SU-DHL-6 (cell line): ENCODE data around the gene PRKCZ.

Source experiments
- H2AFZ ChIP-seq: fragments of 200-600 bp; sonication (generic); 2 replicates; pipeline ENCODE4 v1.6.1; 2014; ENCODE audit warnings: low read depth, mild to moderate bottlenecking, moderate library complexity, mixed read lengths, antibody characterized with exemption, low read length; ENCODE audit not compliant: severe bottlenecking
- H3F3A ChIP-seq: fragments of 200-600 bp; shearing (Covaris generic); 2 replicates; pipeline ENCODE4 v1.6.0; 2016; ENCODE audit warnings: antibody characterized with exemption, mild to moderate bottlenecking; ENCODE audit not compliant: insufficient read depth
- H3K27ac ChIP-seq: fragments of 200-600 bp; sonication (generic); 2 replicates; pipeline ENCODE4 v1.5.1; 2016; ENCODE audit warnings: low read depth, mild to moderate bottlenecking, low read length, moderate library complexity, mixed read lengths
- H3K27me3 ChIP-seq: fragments of 200-600 bp; sonication (generic), shearing (Covaris generic); 2 replicates; pipeline ENCODE4 v1.6.0; 2014; ENCODE audit warnings: mild to moderate bottlenecking, low read length
- H3K36me3 ChIP-seq: fragments of 200-600 bp; sonication (generic); 2 replicates; pipeline ENCODE4 v1.6.1; 2014; ENCODE audit warnings: mild to moderate bottlenecking, low read length, mixed read lengths
- H3K4me2 ChIP-seq: fragments of 300-600, 200-600 bp; shearing (Covaris generic), sonication (generic); 2 replicates; pipeline ENCODE4 v1.6.0; 2014; ENCODE audit warnings: low read length, low read depth, mild to moderate bottlenecking; ENCODE audit not compliant: poor library complexity, severe bottlenecking
- H3K4me3 ChIP-seq: fragments of 200-600 bp; sonication (generic); 2 replicates; pipeline ENCODE4 v1.5.1; 2014; ENCODE audit warnings: antibody characterized with exemption, low read length, mild to moderate bottlenecking, mixed read lengths; ENCODE audit not compliant: insufficient read depth, poor library complexity, severe bottlenecking
- H3K79me2 ChIP-seq: fragments of 200-600 bp; sonication (generic); 2 replicates; pipeline ENCODE4 v1.6.1; 2014; ENCODE audit warnings: mild to moderate bottlenecking, low read length, moderate library complexity; ENCODE audit not compliant: insufficient read depth
- H3K9ac ChIP-seq: fragments of 200-600 bp; sonication (generic); 2 replicates; pipeline ENCODE4 v1.7.0; 2014; ENCODE audit warnings: mild to moderate bottlenecking, low read length
- H3K9me2 ChIP-seq: fragments of 200-600 bp; sonication (generic); replicated peaks from 2 replicates; pipeline ENCODE4 v1.6.1; 2014; ENCODE audit warnings: low read length; ENCODE audit not compliant: insufficient read depth
- H3K9me3 ChIP-seq: fragments of 200-600 bp; sonication (generic); 2 replicates; pipeline ENCODE4 v1.6.1; 2014; ENCODE audit warnings: low read length, mixed read lengths; ENCODE audit not compliant: insufficient read depth
- H4K20me1 ChIP-seq: fragments of 200-600 bp; sonication (generic); 2 replicates; pipeline ENCODE4 v1.6.1; 2014; ENCODE audit warnings: low read depth, mild to moderate bottlenecking, antibody characterized with exemption, low read length, moderate library complexity, mixed read lengths
- EZH2phosphoT487 ChIP-seq: fragments of 200-600 bp; sonication (generic), shearing (Covaris generic); conservative IDR thresholded peaks from 2 replicates; pipeline ENCODE4 v1.6.1; 2018; ENCODE audit warnings: mild to moderate bottlenecking, antibody characterized with exemption, low read length, moderate library complexity, mixed read lengths
- TF ChIP-seq, protein P1 (sequence below): fragments of 200-600 bp; sonication (generic); IDR thresholded peaks from one replicate; pipeline ENCODE4 v1.5.1; 2017; ENCODE audit warnings: antibody characterized with exemption, mild to moderate bottlenecking, low read length, moderate library complexity; ENCODE audit not compliant: insufficient read depth, poor library complexity, severe bottlenecking

PRKCZ gene

DNA sequence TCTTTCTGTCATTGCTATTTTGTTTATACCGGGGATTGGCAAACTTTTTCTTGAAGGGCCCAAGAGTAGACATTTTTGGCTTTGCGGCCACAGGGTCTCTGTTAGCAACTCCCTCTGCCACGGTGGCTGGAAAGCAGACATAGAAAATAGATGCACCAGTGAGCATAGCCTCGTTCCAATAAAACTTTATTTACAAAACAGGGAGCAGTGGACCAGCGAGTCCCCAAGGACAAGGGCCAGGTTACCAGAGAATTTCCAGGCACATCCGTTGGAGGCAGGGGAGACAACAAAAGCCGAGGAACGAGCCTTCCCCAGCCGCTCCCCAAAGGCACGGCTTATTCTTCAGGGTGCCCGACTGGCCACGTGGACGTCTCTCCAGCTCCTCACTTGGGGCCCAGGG lies 117.9 kb downstream of the PRKCZ start:
- H3K27me3 ChIP-seq, result no peaks in the 10 kb centered on the region
- no peaks in the 10 kb centered on the region for H4K20me1 ChIP-seq
- H3F3A ChIP-seq, result no peaks in the 10 kb centered on the region
- H3K4me2 ChIP-seq, result no peak overlapping the region
- H3K9me2 ChIP-seq, result no peaks in the 10 kb centered on the region
- H2AFZ ChIP-seq, result no peak overlapping the region
- no peaks in the 10 kb centered on the region for H3K9me3 ChIP-seq
- no peak overlapping the region for H3K4me3 ChIP-seq
- TF ChIP-seq EZH2phosphoT487, result no peak
- TF ChIP-seq, protein P1, sequence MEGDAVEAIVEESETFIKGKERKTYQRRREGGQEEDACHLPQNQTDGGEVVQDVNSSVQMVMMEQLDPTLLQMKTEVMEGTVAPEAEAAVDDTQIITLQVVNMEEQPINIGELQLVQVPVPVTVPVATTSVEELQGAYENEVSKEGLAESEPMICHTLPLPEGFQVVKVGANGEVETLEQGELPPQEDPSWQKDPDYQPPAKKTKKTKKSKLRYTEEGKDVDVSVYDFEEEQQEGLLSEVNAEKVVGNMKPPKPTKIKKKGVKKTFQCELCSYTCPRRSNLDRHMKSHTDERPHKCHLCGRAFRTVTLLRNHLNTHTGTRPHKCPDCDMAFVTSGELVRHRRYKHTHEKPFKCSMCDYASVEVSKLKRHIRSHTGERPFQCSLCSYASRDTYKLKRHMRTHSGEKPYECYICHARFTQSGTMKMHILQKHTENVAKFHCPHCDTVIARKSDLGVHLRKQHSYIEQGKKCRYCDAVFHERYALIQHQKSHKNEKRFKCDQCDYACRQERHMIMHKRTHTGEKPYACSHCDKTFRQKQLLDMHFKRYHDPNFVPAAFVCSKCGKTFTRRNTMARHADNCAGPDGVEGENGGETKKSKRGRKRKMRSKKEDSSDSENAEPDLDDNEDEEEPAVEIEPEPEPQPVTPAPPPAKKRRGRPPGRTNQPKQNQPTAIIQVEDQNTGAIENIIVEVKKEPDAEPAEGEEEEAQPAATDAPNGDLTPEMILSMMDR, result no peak
- no peak overlapping the region for H3K27ac ChIP-seq
- H3K36me3 ChIP-seq, result no peaks in the 10 kb centered on the region
- no peak overlapping the region for H3K9ac ChIP-seq
- H3K79me2 ChIP-seq, result no peaks in the 10 kb centered on the region

DNA sequence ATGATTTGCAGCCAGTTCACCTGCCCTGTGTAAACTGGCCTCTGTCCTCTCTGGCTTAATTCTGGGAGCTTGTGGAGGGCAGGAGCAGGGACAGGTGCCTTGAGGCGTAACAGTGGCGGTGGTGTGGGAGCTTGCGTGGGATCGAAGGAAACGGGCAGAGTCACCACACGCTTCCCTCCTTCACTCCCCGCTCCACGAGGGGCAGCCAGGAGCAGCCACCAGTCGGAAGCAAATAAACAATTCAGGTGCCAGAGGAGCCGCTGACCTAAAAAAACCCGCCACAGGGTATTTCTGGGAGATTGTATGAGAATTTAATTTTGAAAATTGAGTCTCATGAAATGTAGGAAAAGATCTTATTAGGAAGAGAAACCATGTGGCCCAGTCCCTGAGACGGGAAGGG lies 118.3 kb downstream of the PRKCZ start:
- H3K79me2 ChIP-seq, result no peaks in the 10 kb centered on the region
- no peaks in the 10 kb centered on the region for H3F3A ChIP-seq
- H3K9me3 ChIP-seq, result no peaks in the 10 kb centered on the region
- H4K20me1 ChIP-seq, result no peaks in the 10 kb centered on the region
- no peak overlapping the region for H3K4me2 ChIP-seq
- no peak overlapping the region for H2AFZ ChIP-seq
- H3K27me3 ChIP-seq, result no peaks in the 10 kb centered on the region
- H3K9ac ChIP-seq, result no peak overlapping the region
- TF ChIP-seq EZH2phosphoT487, result no peak
- TF ChIP-seq, protein P1, result no peak
- no peak overlapping the region for H3K4me3 ChIP-seq
- H3K9me2 ChIP-seq, result no peaks in the 10 kb centered on the region
- no peaks in the 10 kb centered on the region for H3K36me3 ChIP-seq
- no peak overlapping the region for H3K27ac ChIP-seq

DNA sequence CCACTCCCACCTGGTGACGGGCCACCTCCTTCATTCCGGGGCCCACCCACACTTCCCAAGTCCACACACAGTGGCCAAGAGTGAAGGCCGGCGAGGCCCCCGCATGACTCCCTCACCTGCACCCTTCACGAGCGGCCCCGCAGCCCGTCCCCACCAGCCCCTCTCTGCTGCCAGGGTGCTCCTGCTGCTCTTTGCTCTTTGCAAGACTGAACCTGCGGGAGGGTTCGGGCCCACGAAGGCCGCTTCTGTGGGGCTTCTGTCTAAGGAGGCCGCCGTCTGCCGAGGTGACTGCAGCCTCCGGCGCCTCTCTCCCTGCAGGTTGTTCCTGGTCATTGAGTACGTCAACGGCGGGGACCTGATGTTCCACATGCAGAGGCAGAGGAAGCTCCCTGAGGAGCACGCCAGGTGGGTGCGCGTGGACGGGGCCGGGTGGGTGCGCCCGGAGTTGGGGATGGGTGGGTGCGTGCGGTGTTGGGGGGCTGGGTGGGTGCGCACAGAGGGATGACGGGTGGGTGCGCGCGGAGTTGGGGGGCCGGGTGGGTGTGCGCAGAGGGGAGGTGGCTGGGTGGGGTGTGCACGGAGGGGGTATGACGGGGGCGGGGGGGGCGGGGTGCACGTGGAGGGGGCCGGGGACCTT lies 119.1 kb downstream of the PRKCZ start:
- H3F3A ChIP-seq, result no peaks in the 10 kb centered on the region
- H3K27ac ChIP-seq, result no peak overlapping the region
- no peaks in the 10 kb centered on the region for H3K79me2 ChIP-seq
- no peak overlapping the region for H3K4me3 ChIP-seq
- no peaks in the 10 kb centered on the region for H3K27me3 ChIP-seq
- H3K4me2 ChIP-seq, result no peak overlapping the region
- H3K9me3 ChIP-seq, result no peaks in the 10 kb centered on the region
- no peaks in the 10 kb centered on the region for H3K9me2 ChIP-seq
- H3K9ac ChIP-seq, result no peak overlapping the region
- no peaks in the 10 kb centered on the region for H3K36me3 ChIP-seq
- TF ChIP-seq, protein P1, result no peak
- no peak for TF ChIP-seq EZH2phosphoT487
- no peak overlapping the region for H2AFZ ChIP-seq
- H4K20me1 ChIP-seq, result no peaks in the 10 kb centered on the region
